ENCODE results near the gene DCDC2B.

DNA sequence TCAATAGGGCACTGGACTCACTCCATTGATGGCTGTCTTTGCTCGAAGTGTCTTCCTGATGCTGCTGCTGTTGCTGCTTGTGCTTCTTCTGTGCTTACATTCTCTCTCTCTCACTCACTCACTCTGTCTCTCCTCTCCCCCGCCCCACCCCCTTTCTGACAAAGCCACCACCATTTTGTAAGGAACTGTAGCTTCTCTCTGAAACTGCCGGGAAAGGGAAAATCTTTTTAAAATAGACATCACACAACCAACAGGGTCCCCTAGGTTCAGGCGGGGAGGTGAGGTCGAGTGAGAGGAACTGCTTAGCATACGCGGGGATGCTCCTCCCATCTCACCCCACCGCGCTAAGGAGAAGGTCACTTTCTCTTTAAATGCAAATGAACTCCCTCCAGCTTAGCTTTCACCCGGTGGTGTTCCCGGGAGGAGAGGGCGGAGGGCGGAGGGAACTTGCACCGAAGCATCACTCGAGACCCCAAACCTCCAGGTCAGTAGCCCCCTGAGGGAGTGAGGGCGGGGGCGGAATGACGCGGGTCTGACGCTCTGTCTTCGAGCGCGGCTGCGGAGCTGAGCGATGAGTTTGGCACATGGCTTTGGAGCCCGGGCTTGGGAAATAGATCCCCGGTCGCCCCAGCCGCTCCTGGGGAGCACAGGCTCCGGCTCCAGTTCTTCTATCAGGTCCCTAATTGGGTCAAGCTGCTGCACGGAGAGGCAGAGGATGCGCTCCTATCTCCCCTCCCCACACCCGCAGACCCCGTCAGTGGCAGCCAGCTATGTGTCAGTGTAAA, 8.5 kb upstream of the DCDC2B start, which contains the start of gene CCDC28B:
- TF ChIP-seq, protein P1, sequence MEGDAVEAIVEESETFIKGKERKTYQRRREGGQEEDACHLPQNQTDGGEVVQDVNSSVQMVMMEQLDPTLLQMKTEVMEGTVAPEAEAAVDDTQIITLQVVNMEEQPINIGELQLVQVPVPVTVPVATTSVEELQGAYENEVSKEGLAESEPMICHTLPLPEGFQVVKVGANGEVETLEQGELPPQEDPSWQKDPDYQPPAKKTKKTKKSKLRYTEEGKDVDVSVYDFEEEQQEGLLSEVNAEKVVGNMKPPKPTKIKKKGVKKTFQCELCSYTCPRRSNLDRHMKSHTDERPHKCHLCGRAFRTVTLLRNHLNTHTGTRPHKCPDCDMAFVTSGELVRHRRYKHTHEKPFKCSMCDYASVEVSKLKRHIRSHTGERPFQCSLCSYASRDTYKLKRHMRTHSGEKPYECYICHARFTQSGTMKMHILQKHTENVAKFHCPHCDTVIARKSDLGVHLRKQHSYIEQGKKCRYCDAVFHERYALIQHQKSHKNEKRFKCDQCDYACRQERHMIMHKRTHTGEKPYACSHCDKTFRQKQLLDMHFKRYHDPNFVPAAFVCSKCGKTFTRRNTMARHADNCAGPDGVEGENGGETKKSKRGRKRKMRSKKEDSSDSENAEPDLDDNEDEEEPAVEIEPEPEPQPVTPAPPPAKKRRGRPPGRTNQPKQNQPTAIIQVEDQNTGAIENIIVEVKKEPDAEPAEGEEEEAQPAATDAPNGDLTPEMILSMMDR (IDR thresholded peaks at IDR 0.05; ENCODE audit: low read length), result no peak
- TF ChIP-seq EZH2 (optimal IDR thresholded peaks at IDR 0.05; ENCODE audit: low read depth, low read length), result no peak

Measured in MM.1S (cell line).